ENCODE data around the gene CCDC187.
"Not testable (repeated sequence)": the region's sequence is repeated elsewhere in the genome, so short reads cannot be mapped to it uniquely, and the experiment has no call there.

The CCDC187 gene

DNA sequence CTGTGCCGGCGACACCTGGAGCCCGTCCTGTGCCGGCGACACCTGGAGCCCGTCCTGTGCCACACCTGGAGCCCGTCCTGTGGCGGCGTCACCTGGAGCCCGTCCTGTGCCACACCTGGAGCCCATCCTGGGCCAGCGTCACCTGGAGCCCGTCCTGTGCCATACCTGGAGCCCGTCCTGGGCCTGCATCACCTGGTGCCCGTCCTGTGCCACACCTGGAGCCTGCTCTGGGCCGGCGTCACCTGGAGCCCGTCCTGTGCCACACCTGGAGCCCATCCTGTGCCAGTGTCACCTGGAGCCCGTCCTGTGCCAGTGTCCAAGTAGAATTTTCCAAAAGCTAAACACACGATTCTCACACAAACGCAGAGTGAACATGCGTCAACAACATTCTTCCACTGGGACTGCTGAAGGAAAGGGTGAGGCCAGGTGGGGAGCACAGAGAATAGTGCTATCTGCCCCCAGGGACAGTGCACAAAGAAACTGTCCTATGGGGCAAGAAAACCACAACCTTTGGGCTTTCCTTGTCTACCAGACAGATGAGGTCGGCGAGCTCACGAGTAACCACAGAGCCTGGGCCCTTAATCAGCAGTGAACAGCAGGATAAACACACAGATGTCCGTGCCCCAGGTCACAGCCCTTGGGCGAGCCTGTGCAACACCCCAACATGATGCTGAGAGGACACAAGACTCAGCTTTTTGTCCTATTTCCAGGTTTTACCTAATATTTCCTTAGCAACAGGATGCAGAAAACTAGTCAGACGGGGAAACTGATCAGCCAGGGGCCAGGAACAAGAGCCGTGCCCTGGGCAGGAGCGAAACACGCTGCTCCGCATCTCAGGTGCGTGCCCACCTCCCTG lies 66.2 kb downstream of the CCDC187 start:
- DNase-seq = no peak

DNA sequence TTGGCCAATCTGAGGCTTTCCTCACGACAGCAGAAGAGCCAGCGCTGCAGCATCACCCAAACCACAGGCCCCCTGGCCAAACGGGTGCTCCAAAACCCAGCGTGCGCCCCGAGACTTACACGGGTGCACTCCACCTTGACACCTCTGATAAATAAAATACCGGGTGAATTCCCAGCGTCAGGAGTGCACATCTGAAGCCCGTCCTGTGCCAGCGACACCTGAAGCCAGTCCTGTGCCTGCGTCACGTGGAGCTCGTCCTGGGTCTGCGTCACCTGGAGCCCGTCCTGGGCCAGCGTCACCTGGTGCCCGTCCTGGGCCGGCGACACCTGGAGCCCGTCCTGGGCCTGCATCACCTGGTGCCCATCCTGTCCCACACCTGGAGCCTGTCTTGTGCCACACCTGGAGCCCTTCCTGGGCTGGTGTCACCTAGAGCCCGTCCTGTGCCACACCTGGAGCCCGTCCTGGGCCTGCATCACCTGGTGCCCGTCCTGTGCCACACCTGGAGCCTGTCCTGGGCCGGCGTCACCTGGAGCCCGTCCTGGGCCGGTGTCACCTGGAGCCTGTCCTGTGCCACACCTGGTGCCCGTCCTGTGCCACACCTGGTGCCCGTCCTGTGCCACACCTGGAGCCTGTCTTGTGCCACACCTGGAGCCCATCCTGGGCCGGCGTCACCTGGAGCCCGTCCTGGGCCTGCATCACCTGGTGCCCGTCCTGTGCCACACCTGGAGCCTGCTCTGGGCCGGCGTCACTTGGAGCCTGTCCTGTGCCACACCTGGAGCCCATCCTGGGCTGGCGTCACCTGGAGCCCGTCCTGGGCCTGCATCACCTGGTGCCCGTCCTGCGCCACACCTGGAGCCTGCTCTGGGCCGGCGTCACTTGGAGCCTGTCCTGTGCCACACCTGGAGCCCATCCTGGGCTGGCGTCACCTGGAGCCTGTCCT lies 67.2 kb downstream of the CCDC187 start:
- not testable (repeated sequence) for DNase-seq

GRCh38 chr9:136235709-136236455 lies 68.0 kb downstream of the CCDC187 start:
- DNase-seq = no peak

DNA sequence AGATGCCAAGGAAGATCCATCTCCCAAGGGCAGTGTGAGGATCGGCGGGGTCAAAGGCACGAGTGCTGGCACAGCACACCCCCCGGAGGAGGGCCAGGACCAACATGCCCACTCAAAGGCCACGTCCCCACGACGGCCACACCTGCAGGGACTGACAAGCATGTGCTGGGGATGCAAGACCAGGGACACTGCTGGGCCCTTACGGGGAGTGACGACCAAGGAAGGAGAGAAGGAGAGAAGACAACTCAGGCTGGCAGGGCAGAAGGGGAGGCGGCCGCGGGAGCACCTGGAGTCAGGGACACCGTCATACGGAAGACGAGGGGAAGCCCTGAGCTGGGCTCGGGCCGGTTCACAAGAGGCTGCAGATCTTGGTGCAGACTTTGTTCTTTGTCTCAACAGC lies 68.7 kb downstream of the CCDC187 start:
- no peak for DNase-seq

DNA sequence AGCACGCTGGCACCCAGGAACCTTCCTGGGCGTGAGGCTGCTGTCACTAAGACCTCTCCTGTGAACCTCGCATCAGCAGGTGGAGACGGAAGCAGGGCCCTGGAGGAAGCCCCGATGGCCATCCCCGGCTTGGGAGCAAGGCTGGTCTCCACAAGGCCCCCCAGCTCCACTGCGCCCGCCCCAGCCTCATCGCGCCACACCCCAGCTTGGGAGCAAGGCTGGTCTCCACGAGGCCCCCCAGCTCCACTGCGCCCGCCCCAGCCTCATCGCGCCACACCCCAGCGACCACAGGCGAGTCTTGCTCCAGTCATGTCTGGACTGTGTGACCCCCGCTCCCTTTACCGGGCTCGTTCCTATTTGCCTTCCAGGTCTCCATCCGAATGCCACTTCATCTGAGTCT lies 69.3 kb downstream of the CCDC187 start:
- DNase-seq = no peak

GRCh38 chr9:136233868-136234267 lies 70.0 kb downstream of the CCDC187 start:
- DNase-seq = no peak

- DNase-seq = no peak
Observed at GRCh38 chr9:136233411-136233810, 70.5 kb downstream of the CCDC187 start.

DNA sequence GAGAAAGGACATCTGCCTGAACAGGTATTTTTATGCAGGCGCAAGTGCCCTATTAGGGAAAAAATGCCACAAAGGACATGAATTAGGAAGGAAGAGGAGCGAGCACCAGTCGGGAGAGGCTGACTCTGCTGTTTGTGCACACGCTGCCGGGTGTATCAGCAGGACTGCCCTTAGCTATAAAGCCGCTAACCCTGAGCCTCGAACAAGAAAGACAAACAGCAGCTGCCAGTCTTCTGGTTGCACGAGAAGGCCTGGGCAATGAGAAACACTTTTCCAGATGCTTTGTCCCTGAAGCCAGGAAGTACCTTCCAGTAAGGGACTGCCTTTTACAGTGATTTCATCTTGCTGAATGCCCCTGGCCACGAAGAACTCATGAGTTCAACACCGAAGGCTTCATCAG lies 70.9 kb downstream of the CCDC187 start:
- no peak for DNase-seq

DNA sequence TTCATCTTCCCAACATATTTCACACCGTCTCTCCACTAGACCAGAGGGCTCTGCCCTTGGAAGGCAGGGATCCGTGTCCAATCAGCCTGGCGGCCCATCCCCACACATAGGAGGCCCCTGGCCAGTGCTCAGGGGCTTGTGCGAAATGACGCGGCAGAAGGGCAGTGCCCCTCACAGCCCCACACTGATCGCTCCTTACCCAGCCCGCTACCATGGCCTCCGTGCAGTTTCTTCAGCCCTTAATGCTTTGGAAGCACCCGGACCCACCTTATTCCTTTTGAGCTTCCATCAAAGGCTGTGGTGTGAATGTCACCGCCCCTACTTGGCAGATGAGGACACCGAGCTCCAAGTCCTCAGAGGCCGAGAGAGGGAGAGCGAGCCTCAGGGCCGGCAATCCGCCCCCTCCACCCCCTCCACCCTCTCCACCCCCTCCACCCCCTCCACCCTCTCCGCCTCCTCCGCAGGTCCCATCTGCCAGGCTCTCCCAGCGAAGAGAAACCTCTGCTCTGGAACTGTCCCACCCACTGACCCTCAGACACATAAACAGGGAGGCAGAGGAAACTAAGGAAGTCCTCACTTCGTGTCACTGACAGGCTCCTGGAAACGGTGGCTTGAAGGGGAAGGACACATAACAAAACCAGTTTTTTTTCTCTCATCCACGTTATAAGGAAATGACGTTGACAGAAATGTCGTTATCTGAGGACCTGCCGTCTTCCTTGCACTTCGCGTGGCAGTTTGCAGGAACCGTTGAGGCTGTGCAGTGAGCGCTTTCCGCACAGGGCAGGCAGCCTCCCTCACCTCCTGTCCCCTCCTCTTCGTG lies 72.2 kb downstream of the CCDC187 start:
- DNase-seq = no peak

DNA sequence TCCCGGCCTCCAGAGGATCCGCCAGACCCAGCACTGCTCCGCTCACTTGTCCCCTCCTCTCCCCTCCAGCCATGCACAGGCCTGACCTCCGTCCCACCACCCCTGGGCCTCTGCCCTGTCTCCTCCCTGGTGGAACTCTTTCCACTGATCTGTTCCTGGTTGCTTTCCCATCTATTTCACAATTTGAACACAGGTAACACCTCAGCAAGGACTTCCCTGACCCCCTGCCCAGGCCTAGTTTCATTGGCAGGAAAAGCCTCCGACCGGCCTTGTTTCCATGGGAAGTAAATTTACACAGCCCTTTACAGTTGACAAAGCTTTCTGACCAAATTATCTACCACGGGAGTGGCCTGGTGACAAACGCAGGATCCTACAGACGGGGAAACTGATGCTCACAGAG lies 73.1 kb downstream of the CCDC187 start:
- DNase-seq = no peak

DNA sequence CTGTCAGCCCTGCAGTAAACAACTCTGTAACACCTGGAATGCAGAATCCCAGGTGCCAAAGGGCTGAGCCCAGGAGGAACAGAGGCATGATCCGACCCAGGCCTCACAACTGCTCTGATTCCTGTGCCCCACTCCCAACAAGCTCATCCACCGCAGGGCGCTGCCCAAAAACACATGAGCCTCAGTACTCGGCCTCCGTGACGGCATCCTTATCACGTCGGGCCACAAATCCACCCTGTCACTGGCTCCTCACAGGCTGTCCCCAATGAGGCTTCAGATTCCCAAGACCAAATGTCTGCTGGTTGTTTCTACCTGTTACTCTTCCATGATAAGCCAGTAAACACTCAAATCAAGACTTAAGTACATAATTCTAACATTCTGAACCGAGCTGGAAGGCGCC lies 73.5 kb downstream of the CCDC187 start:
- no peak for DNase-seq

GRCh38 chr9:136229096-136230065 lies 74.5 kb downstream of the CCDC187 start:
- no peak for DNase-seq

- no peak for DNase-seq
Observed at GRCh38 chr9:136228107-136228875, 75.6 kb downstream of the CCDC187 start.

GRCh38 chr9:136226680-136227407 lies 77.0 kb downstream of the CCDC187 start:
- DNase-seq = no peak

DNA sequence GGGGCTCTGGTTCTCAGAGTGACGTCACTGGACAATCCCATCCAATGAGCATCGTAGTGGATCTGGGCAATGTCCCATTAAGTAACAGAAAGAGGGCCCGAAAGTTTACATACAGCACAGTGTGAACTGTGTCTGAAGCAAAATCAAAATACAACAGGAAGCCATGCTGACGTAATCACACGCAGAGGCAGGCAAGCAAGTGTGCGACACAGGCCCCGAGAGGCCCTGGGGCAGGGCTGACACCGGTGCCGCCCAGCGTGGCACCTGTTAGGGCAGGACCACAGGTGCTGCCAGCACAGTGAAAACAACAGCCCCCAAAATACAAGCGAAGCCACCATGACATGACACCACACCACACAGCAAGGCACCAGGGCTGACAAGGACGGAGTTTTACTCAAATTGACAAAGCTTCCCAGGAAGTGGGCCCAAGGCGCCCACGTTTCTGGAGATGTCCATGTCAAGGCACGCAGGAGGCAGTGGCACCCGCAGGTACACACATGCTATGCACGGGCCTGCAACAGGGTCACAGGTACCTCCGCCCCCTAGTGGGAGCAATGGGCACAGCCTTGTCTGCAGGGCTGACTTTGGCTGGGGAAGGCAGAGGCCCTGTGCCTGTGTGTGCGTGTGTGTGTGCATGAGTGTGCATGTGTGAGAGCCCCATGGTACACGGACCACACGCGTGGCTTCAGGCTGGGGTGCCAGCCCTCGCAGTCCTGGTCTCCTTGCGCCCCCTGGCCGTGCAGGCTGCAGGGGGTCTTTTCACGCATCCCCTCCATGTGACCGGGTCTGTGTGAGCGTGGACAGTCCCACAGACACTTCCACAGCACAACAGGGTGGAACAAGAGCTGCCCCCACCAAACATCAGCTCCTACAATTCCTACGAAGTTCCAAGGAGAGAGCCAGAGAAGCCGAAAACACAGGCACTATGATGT lies 77.9 kb downstream of the CCDC187 start:
- DNase-seq = no peak

DNA sequence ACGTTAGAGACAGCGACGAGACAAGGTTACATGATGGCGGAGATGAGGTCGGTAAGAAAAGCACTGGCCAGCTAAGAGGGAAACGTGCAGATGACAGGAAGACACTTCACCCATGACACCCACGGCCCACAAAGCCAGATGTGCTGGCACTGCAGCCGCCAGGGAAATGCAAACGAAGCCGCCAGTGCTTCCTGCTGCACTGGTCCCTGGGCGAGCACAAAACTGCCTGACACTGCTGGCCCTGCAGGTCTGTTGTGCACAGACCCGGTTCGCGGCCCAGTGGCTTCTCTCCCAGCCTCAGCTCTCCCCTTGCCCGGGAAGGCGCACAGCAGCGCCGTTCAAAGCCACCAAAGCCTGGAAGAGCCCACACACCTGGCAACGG lies 78.5 kb downstream of the CCDC187 start:
- DNase-seq = no peak

DNA sequence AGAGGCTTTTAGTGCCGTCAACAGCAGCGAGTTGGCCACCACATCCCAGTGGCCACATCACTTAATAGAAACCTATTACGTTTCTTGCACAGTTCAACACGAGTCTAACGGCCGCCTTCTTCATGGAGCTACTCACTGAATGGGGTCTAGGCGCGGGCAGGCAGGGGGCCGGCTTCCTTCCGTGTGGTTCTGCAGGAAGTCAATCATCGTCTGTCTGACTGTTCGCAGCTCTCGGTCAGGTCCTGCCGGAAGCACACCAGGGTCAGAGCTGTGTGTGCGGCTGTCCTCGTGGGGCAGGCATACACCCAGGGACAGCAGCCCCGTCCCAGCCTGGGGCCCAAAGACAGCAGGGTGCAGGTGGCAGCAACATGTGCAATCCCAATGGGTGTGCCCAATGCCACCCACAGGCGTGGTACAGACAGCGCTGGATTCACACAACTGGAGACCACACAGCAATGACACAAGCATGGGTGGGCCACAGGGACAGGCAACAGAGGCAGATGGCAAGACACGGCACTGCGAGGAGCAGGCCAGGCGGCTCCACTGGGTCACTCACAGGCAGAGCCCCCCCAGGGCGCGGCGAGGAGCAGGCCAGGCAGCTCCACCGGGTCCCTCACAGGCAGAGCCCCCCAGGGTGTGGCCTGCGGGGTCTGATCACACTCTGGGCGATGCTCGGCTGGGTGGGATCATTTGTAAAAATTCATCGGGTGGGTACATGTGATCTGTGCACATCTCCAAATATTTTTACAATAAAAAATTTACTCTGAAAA lies 79.8 kb downstream of the CCDC187 start:
- DNase-seq = no peak

DNA sequence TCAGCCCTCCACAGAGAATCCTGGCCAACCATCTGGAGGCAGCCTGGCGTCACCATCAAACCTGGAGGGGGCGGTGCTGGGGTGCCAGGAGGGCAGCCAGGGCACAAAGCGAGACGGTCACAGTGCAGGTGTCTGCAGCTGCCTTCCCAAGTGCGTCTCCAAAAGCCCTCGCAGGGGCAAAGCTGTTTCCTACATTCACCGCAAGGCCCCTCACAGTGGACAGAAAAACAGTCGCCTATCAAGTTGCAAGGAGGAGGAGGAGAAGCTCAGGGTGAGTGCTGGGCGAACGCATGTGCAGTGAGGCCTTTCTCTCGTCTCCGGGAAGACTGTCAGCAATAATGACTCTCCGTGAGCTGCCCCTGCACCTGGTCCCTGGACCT lies 81.0 kb downstream of the CCDC187 start:
- DNase-seq = no peak

Measured in DMS 273 treated with DMSO at 0.1 percent for 48 hours (cell line).